Nephron progenitor cell (in vitro differentiated cells): ENCODE data around the gene SLC2A1.
A peak's percentile ranks its signal among the peaks of the same experiment; 100 is the strongest.

Experiments
- DNase-seq: peaks from one replicate; pipeline ENCODE4 v3.0.0; 2021
- H3K27ac Mint-ChIP-seq: 2 replicates; pipeline ENCODE4 v1.8.0; 2021; ENCODE audit warnings: mild to moderate bottlenecking, moderate library complexity, mixed read lengths
- H3K27me3 Mint-ChIP-seq: 2 replicates; pipeline ENCODE4 v1.8.0; 2021; ENCODE audit warnings: mild to moderate bottlenecking, low read depth, mixed read lengths; ENCODE audit not compliant: poor library complexity
- H3K36me3 Mint-ChIP-seq: 2 replicates; pipeline ENCODE4 v1.8.0; 2021; ENCODE audit warnings: low read depth, mixed read lengths
- H3K4me1 Mint-ChIP-seq: 2 replicates; pipeline ENCODE4 v1.8.0; 2021; ENCODE audit warnings: mixed read lengths
- H3K4me3 Mint-ChIP-seq: 2 replicates; pipeline ENCODE4 v1.8.0; 2021; ENCODE audit warnings: mild to moderate bottlenecking, moderate library complexity, mixed read lengths
- H3K9me3 Mint-ChIP-seq: 2 replicates; pipeline ENCODE4 v1.8.0; 2021; ENCODE audit warnings: mild to moderate bottlenecking, moderate library complexity, mixed read lengths
- CTCF ChIP-seq: fragments of 200-600 bp; sonication (generic); IDR thresholded peaks from 2 replicates; pipeline ENCODE4 v1.5.0; 2021; ENCODE audit warnings: antibody characterized with exemption

The SLC2A1 gene

GRCh38 chr1:42928859-42929258, 29.8 kb downstream of the SLC2A1 start:
- Mint-ChIP-seq H3K4me1 (peaks cover 31% of the 10 kb centered on the region), H3K9me3 (no peaks in the 10 kb centered on the region), H3K4me3 (no peak overlapping the region), H3K36me3 (peaks cover 39% of the 10 kb centered on the region), H3K27ac (no peak overlapping the region), H3K27me3 (no peaks in the 10 kb centered on the region)
- TF ChIP-seq CTCF, result no peak
- DNase-seq, result no peak

GRCh38 chr1:42927920-42928505, 30.7 kb downstream of the SLC2A1 start:
- Mint-ChIP-seq H3K9me3 (no peaks in the 10 kb centered on the region), H3K27ac (peak overlapping the region; percentile 54), H3K4me3 (no peak overlapping the region), H3K4me1 (peaks cover 35% of the 10 kb centered on the region), H3K27me3 (no peaks in the 10 kb centered on the region), H3K36me3 (peaks cover 39% of the 10 kb centered on the region)
- DNase-seq, result no peak
- no peak for TF ChIP-seq CTCF

DNA sequence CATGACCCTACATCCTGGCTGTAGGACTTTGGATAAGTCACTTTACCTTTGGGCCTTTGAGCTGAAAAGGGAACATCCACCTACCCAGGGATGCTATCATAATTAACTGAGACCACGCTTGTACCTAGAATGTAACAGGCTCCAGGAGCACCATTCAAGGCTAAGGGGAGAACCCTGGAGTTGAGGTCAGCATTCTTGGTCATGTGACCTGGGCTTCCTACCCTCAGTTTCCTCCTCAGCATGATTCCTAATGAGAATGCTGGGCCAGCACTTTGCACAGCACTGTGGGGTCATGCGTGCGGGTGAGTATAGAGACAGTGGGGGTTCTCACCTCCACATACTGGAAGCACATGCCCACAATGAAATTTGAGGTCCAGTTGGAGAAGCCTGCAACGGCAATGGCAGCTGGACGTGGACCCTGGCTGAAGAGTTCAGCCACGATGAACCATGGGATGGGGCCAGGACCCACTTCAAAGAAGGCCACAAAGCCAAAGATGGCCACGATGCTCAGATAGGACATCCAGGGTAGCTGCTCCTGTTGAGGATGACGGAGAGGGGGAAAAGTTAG, 31.3 kb downstream of the SLC2A1 start:
- H3K27me3 Mint-ChIP-seq, result no peaks in the 10 kb centered on the region
- DNase-seq, result no peak
- peaks cover 39% of the 10 kb centered on the region for H3K36me3 Mint-ChIP-seq
- peak overlapping the region; percentile 42 for H3K27ac Mint-ChIP-seq
- TF ChIP-seq CTCF, result no peak
- no peaks in the 10 kb centered on the region for H3K9me3 Mint-ChIP-seq
- H3K4me3 Mint-ChIP-seq, result no peak overlapping the region
- H3K4me1 Mint-ChIP-seq, result peaks cover 35% of the 10 kb centered on the region

DNA sequence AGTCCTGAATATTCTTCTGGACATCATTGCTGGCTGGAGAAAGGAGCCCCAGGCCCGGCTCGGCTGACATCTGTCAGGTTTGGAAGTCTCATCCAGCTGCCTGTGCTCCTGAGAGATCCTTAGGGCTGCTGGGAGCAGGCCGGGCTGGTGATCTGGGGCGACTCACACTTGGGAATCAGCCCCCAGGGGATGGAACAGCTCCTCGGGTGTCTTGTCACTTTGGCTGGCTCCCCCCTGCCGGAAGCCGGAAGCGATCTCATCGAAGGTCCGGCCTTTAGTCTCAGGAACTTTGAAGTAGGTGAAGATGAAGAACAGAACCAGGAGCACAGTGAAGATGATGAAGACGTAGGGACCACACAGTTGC, 31.8 kb downstream of the SLC2A1 start:
- Mint-ChIP-seq H3K4me1 (peaks cover 31% of the 10 kb centered on the region), H3K27me3 (no peaks in the 10 kb centered on the region), H3K27ac (peak overlapping the region; percentile 42), H3K36me3 (peaks cover 39% of the 10 kb centered on the region), H3K9me3 (no peaks in the 10 kb centered on the region), H3K4me3 (no peak overlapping the region)
- no peak for TF ChIP-seq CTCF
- DNase-seq, result no peak

DNA sequence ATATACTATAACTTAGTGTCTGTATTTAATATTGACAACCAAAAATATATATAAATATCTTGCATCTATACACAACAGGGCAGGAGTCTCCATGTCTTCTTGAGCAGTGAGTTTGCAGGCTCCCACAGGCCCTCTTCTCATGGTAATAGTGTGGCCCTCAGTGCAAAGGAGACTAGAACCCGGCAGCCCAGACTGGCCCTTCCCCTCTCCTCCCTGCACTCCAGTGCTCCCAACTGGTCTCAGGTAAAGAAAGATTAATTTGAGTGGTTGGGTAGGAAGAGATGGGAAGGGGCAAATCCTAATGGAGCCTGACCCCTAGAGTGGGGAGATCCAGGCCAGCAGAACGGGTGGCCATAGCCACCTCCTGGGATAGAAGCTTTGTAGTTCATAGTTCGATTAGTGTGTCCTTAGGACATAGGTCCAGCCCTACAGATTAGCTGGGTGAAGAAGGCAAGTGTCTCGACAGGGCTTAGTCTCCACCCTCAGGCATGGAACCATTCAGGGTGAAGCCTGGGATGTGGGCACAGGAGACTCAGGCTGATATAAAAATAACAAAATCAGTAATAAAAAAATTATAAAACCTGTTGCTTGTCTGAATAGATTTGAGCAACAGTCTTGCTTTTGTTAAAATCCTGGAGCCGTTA, 32.3 kb downstream of the SLC2A1 start:
- H3K4me1 Mint-ChIP-seq, result peaks cover 29% of the 10 kb centered on the region
- H3K4me3 Mint-ChIP-seq, result no peak overlapping the region
- TF ChIP-seq CTCF, result no peak
- DNase-seq, result no peak
- no peaks in the 10 kb centered on the region for H3K27me3 Mint-ChIP-seq
- peaks cover 39% of the 10 kb centered on the region for H3K36me3 Mint-ChIP-seq
- H3K9me3 Mint-ChIP-seq, result no peaks in the 10 kb centered on the region
- no peak overlapping the region for H3K27ac Mint-ChIP-seq
